GM19328 (cell line): ENCODE measurements around the gene SH2B3.
"Not testable (repeated sequence)": the region's sequence is repeated elsewhere in the genome, so short reads cannot be mapped to it uniquely, and the experiment has no call there.

Experiments
- ATAC-seq: cut with Tn5 transposase; IDR thresholded peaks from one replicate; pipeline ENCODE4 v1.9.1; 2021; ENCODE audit warnings: mild to moderate bottlenecking, moderate library complexity; ENCODE audit not compliant: unreplicated experiment

Gene SH2B3

DNA sequence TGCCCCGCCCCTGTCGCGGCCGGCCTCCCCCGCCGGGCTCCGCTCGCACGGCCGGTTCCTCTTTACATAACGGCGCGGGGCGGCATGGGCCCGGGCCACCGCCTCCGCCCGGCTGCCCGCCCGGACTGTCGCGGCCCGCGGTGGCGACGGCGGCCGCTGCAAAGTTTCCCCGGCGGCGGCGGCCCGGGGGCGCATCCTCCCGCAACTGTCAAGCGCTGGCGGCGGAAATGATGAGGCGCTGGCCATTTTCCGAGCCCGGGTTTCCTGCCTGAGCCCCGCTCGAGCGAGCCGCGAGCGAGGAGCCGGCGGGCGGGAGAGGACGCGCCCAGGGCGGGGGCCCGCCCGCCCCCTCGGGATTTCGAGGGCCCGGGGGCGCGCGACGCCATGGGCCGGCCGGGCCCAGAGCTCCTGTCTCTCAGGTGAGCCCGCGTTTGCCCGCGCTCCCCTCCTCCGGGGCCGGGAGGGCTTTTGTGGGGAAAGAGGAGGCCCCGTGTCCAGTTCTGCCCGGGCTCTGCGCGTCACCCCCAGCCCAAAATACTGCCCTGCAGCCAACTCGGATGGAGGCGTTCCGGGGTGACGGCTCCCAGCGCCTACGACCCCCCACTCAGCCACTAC is at the start of gene SH2B3:
TSS of gene SH2B3 (plus strand) at position 65 of the 615 bp plus-strand sequence. CDS start 12,223 bp downstream, outside the sequence.
- peak; percentile 1 for ATAC-seq

GRCh38 chr12:111359231-111359913 is 46.4 kb upstream of the SH2B3 start:
- ATAC-seq = no peak

DNA sequence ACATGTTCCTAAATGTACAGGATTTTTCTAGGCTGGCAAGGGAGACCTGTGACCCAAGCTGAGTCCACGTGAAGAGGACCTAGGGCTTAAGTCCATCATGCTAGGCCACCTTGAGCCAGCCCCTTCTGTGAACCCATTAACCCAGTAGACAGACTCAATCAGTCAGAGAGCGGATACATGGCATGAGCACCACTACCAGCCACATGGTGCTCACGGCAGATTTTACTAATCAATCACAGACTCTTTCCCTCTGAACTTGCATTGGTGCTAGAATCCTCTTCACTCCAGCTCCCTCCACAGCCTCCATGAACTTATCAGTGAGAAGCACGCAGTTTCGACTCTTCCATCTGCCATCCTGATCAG is 45.8 kb upstream of the SH2B3 start:
- no peak for ATAC-seq

- ATAC-seq = no peak
Measured at GRCh38 chr12:111360325-111360930, 45.3 kb upstream of the SH2B3 start.

DNA sequence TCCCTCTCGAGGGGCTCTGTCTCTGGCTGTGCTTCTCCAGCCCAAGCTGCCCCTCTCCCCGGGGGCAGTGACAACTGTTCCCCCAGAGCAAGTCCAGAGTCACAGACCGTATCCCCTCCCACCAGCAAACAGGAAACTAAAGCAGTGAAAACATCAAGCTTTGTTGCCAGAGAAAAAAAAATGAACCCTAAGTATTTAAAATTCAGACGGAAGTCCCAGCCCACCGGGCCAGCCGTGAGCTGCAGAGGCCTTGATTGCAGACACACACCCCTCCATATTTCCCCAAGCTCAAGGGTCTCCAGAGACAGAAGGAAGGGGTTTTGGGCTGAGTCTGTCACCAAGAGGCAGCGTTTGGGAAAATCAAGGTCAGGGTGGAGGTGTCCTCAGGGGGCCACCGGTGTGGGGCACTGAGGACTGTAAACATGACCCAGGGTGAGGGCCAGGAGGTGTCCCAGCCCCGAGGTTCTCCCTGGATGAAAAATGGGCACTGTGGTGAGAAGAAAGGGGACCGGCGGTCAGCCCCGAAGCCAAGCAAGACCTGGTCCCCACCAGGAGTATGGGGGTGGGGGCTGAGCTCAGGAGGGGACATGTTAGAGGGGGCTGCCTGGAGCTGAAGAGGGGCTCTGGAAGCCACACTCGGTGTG is 44.5 kb upstream of the SH2B3 start:
- ATAC-seq = no peak

- ATAC-seq = no peak
Measured at GRCh38 chr12:111361717-111362576, 43.8 kb upstream of the SH2B3 start.

DNA sequence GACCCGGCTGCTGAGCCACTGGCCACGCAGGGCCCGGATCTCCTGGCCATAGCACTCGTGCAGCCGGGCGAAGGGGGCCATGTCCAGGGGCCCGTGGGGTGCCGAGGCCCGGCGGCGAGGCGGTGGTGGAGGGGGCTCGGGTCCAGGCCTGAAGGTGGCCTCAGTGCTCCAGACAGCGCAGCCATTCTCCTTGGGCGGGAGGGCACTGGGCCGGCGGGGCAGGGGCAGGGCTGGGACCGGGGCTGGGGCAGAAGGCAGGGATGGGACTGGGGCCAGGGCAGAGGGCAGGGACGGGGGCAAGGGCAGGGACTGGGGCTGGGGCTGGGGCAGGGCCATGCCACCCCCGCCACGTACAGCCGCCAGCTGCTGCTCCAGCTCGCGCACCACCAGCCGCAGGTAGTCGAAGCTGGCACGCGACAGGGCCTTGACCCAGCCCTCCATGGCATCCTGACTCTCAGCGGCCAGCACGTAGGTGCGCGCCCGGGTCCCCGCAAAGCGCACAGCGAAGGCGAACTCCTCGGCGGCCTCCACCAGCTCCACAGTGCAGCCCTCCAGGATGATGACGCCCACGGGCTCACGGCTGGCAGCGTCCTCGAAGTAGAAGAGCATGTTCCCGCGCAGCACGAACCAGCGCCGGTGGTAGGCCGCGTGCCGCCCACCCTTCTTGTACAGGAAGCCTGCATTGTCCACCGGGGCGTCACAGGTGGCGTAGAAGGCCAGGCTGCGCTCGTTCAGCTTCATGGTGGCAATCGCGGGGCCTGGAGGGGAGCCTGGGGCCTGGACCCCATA is 42.8 kb upstream of the SH2B3 start:
- ATAC-seq = no peak

DNA sequence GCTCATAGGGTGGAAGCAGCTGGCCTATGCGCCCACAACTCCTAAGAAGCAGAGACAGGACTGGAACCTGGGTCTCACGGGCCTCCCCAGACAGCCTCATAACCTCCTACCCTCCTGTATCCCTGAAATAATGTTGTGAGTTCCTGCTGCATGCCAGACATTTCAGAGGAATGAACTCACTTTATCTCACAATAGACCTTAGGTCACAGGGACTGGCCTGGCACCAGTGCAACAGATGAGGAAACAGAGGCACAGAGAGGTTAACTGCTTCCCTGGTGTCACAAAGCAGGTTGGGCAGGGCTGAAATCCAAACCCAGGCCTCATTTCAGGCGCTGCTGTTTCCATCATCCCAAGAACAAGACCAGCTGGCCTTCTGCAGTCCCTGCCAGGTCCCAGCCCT is 42.1 kb upstream of the SH2B3 start:
- ATAC-seq = no peak

GRCh38 chr12:111366075-111366474 is 39.6 kb upstream of the SH2B3 start:
- ATAC-seq = no peak

- no peak for ATAC-seq
Measured at GRCh38 chr12:111366583-111366982, 39.1 kb upstream of the SH2B3 start.

GRCh38 chr12:111367661-111368221 is 38.0 kb upstream of the SH2B3 start:
- no peak for ATAC-seq

DNA sequence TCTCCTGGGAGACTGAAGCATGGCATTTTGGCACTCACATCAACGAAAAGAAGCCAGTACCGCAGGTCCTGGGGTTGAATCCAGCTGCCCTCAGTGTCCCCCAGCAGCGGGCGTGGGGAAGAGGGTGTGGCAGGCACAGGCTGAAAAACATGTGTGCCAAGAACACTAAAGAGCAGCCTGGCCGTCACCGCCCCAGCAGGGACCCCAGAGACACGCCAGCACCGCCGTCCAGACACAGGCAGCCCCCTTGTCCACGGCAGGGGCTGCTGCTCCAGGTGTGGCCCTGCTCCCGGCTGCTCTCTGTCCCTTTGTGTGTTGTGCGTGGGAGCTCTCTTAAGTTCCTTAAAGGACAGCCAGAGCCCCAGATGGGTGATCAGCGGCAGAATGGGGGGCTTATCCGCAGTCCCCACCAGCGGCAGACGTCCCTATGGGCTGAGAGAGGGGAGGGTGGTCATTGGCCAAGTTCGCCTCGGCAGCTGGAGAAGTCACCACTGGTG is 37.4 kb upstream of the SH2B3 start:
- ATAC-seq = no peak

DNA sequence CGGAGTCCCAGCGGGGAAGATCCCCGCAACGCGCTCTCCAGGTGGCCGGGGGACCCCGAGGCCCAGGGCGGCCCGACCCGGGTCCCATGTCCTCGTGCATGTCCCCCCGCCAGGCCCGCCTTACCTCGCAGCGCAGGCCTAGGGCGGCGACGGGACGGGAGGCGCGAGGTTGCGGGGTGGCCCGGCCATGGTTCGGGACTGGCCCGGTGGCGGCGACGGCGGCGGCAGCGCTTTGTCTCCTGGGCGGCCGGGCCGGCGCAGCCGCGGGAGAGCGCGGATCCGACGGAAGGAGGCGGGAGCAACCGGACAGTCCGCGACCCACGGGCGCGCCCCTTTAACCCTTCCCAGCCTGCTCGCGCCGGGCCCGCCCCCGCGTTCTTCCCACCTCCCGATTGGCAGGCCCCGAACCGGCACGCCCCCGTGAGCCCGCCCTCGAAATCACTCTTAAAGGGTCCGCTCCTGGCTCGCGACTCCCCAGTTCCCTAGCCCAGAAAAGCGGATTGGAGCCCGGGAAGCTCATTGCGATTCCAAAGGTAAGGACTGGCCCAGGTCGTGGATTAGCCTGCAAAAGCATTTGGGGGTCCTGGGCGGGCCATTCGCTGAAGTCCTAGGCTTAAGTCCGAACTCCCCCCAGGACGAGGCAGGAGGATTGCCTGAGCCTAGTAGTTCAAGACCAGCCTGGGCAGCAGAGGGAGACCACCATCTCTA is 36.8 kb upstream of the SH2B3 start, which contains the start of gene PHETA1:
TSS of gene PHETA1 (minus strand) at position 308 of the 708 bp plus-strand sequence. CDS start 5,668 bp downstream, outside the sequence.
- peak; percentile 95 for ATAC-seq

- ATAC-seq = no peak
Measured at GRCh38 chr12:111369496-111370220, 36.1 kb upstream of the SH2B3 start.

DNA sequence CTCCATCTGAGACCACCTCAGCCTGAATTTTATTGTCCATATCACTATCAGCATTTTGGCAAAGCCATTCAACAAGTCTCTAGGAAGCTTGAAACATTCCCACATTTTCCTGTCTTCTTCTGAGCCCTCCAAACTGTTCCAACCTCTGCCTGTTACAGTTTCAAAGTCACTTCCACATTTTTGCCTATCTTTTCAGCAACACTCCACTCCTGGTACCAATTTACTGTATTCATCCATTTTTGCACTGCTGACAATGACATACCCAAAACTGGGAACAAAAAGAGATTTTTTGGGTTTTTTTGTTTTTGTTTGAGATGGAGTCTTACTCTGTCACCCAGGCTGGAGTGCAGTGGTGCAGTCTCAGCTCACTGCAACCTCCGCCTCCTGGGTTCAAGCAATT is 32.5 kb upstream of the SH2B3 start:
- not testable (repeated sequence) for ATAC-seq

- no peak for ATAC-seq
Measured at GRCh38 chr12:111377440-111377839, 28.3 kb upstream of the SH2B3 start.

DNA sequence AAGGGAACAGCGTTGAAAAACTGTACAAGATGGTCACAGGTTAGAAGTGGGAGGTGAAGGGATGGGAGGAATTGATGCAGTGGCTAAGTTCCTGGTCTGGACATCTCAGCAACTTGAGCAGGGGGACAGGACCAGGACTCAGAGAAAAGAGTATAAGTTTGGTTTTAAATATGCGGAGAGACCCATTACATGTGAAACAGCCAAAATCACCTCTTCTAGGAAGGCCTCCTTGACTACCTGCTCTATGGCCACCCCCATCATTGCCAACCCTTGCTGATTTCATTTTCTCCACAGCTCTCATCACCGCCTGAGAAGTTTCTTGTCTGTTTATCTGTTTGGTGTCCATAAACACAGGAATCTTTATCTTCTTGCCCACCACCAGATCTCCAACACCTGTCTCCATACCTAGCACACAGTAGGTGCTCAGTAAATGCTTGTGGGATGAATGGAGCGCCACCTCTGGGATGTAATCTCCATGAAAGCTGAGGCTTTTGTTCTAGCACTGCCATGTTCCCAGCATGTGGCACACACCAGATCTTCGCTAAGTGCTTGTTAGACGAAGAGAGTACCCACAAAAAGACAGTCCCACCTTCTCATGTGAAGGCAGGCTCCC is 25.7 kb upstream of the SH2B3 start:
- no peak for ATAC-seq

DNA sequence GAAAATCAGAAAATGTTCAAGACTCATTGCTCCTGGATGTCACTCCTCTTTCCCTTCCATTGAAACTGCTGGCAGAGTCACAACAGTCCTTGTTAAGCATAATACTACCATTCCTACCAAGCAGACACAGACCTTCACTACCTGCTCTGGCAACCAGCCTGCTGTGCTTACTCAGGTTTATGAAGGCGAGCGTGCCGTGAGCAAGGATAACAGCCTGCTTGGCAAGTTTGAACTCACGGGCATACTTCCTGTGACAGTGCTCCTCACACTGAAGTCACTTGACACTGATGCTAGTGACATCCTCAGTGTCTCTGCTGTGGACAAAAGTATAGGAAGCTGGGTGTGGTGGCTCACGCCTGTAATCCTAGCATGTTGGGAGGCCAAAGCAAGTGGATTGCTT is 21.1 kb upstream of the SH2B3 start:
- no peak for ATAC-seq
